Neural progenitor cell (in vitro differentiated cells): ENCODE results near the gene RB1.

Experiments
- CTCF ChIP-seq: fragments of 200-600 bp; sonication (generic); IDR thresholded peaks from 2 replicates; pipeline ENCODE4 v1.5.1; 2017; ENCODE audit warnings: antibody characterized with exemption, mild to moderate bottlenecking
- EZH2 ChIP-seq: fragments of 200-600 bp; sonication (generic); IDR thresholded peaks from 2 replicates; pipeline ENCODE4 v1.6.1; 2017; ENCODE audit warnings: antibody characterized with exemption, mild to moderate bottlenecking, moderate library complexity
- EZH2phosphoT487 ChIP-seq: fragments of 200-600 bp; sonication (generic); IDR thresholded peaks from 2 replicates; pipeline ENCODE4 v1.6.1; 2017; ENCODE audit warnings: antibody characterized with exemption

- TF ChIP-seq CTCF = no peak
- TF ChIP-seq EZH2phosphoT487 = no peak
- no peak for TF ChIP-seq EZH2
Measured at GRCh38 chr13:48475230-48475629, 171.7 kb downstream of the RB1 start.
